ENCODE results near the gene ZNF280C.

Gene ZNF280C

GRCh38 chrX:130174937-130175336, 93.8 kb downstream of the ZNF280C start:
- DNase-seq (ENCODE audit: low spot score) = no peak

GRCh38 chrX:130174045-130174704, 94.5 kb downstream of the ZNF280C start:
- peak; percentile 32 for DNase-seq (ENCODE audit: low spot score)

- DNase-seq (ENCODE audit: low spot score) = peak; percentile 45
These were observed 95.4 kb downstream of the ZNF280C start for GRCh38 chrX:130173190-130173895.

GRCh38 chrX:130172127-130172845, 96.4 kb downstream of the ZNF280C start:
- DNase-seq (ENCODE audit: low spot score) = peak; percentile 10

- DNase-seq (ENCODE audit: low spot score) = peak; percentile 59
These were observed 97.1 kb downstream of the ZNF280C start, which contains the start of gene RAB33A for GRCh38 chrX:130171446-130172126. Gene RAB33A, plus strand, starts transcription at chrX:130171962. Its CDS starts 101 bp downstream, at chrX:130172063.

- DNase-seq (ENCODE audit: low spot score) = peak; percentile 80
These were observed 97.8 kb downstream of the ZNF280C start for GRCh38 chrX:130170752-130171445.

- no peak for DNase-seq (ENCODE audit: low spot score)
These were observed 101.7 kb downstream of the ZNF280C start for GRCh38 chrX:130167040-130167439.

- DNase-seq (ENCODE audit: low spot score) = no peak
These were observed 102.3 kb downstream of the ZNF280C start for GRCh38 chrX:130166503-130166777.

- peak; percentile 90 for DNase-seq (ENCODE audit: low spot score)
These were observed 102.8 kb downstream of the ZNF280C start, which contains the start of gene AIFM1 for GRCh38 chrX:130165703-130166502. Gene AIFM1, minus strand, starts transcription at chrX:130165841. Its CDS starts 185 bp downstream, at chrX:130165656.

- DNase-seq (ENCODE audit: low spot score) = no peak
These were observed 103.5 kb downstream of the ZNF280C start for GRCh38 chrX:130165181-130165702.

GRCh38 chrX:130163398-130163797, 105.3 kb downstream of the ZNF280C start:
- DNase-seq (ENCODE audit: low spot score) = no peak

- no peak for DNase-seq (ENCODE audit: low spot score)
These were observed 106.5 kb downstream of the ZNF280C start for GRCh38 chrX:130162094-130162735.

- no peak for DNase-seq (ENCODE audit: low spot score)
These were observed 108.9 kb downstream of the ZNF280C start for GRCh38 chrX:130159776-130160175.

- DNase-seq (ENCODE audit: low spot score) = no peak
These were observed 110.4 kb downstream of the ZNF280C start for GRCh38 chrX:130158311-130158710.

- DNase-seq (ENCODE audit: low spot score) = no peak
These were observed 113.1 kb downstream of the ZNF280C start for GRCh38 chrX:130155564-130155963.

All from cerebellar cortex (tissue), 1 donor.